ENCODE data around the gene IFT80. TPM values are rescaled to one million over a fixed set of nuclear protein-coding genes. Genes with fewer than 3 reads are reported as not detected.

The IFT80 gene
- polyA plus RNA-seq (2013, experiment 1 of 2) = 18.4 TPM
- polyA plus RNA-seq (2013, experiment 2 of 2) = 24.5 TPM

DNA sequence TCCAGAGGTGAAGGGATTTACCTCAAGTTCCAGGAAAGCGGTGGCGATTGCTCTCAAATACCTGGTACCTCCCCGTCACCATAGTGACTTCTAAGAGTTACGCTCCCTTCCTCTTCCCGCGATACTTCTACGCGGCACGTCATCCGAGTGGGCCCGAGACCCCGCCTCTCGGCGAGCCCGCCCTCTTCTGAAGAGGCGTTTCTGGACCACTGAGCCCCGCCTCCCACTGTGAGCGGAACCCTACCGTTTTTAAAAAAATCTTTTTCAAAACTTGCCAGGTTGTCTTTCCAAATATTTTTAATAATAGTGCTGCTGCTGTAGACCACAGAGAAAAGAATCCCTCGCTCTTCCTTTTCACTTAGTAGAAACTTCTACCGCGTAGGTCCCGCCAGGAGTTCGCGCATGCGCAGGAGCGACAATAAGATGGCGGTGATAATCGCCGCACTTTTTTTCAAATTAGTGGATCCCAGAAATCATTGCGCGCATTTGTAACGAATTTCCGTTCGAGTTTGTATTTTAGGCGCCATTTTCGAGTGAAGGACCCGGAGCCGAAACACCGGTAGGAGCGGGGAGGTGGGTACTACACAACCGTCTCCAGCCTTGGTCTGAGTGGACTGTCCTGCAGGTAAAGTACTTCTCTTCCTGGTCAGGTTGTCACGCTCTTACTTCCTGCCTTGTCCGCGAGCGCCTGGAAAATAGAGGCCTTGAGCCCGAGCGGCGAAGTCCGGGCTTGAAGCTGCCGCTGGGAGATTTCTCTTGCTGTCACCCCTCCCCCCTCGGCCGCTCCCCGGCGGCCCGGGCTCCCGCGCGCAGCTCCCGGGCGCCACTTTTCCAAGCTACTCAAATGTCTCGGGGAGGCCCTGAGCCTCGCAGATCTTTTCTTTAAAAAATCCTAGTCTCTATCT, at the start of gene IFT80, which contains the start of gene SMC4:
IFT80 (minus strand) TSS at position 101 of the 905 bp plus-strand sequence. CDS start 14,625 bp downstream, outside the sequence.
SMC4 (plus strand) TSS at position 526 of the 905 bp plus-strand sequence. CDS start 1,177 bp downstream, outside the sequence.
- Histone ChIP-seq H3K27ac (ENCODE audit: low read depth, low read length) (peak within 1 kb of the TSS; percentile 98), H3K27me3 (ENCODE audit: insufficient read depth, low read length) (no peaks in the 10 kb centered on the region), H3K4me3 (ENCODE audit: low read length) (peak within 1 kb of the TSS; percentile 91), H3K9me3 (ENCODE audit: insufficient read depth, low read depth, low read length) (no peaks in the 10 kb centered on the region), H3K9ac (ENCODE audit: low read depth, low read length) (peak within 1 kb of the TSS; percentile 96), H3K36me3 (ENCODE audit: insufficient read depth, low read length) (peaks cover 26% of the 10 kb centered on the region), H3K4me1 (ENCODE audit: insufficient read depth, low read length) (peaks cover 40% of the 10 kb centered on the region)
- WGBS = under 1% methylated on average over 63 of the region's 63 CpGs

DNA sequence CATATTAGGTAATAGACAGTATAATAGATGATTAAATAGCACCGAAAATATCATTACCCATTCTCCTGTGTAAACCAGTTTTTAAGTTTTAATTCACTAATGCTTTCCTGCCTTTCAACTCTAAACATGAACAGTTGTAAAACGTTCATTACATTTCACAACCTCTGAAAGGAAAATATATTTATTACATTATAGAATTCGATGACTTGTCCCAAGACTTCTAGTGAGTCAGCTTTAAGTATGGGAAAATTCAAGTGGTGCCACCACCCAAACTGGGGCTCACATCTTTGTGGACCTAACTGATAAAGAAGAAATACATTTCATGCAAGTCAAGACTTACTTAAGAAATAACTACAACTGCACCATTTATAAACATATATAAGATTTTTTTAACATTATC, 48.5 kb upstream of the IFT80 start:
- Histone ChIP-seq H3K36me3 (ENCODE audit: insufficient read depth, low read length) (peaks cover 54% of the 10 kb centered on the region), H3K9me3 (ENCODE audit: insufficient read depth, low read depth, low read length) (0 out of 2 replicates have a peak, but pooled peaks cover 5% of the 10 kb centered on the region), H3K4me3 (ENCODE audit: low read length) (peak overlapping the region; percentile 91), H3K27me3 (ENCODE audit: insufficient read depth, low read length) (no peaks in the 10 kb centered on the region), H3K27ac (ENCODE audit: low read depth, low read length) (no peak overlapping the region), H3K4me1 (ENCODE audit: insufficient read depth, low read length) (peaks cover 24% of the 10 kb centered on the region), H3K9ac (ENCODE audit: low read depth, low read length) (peak overlapping the region; percentile 92; the same call in 1 of the 2 replicates)
- 86% methylated on average over 2 of the region's 3 CpGs for WGBS

DNA sequence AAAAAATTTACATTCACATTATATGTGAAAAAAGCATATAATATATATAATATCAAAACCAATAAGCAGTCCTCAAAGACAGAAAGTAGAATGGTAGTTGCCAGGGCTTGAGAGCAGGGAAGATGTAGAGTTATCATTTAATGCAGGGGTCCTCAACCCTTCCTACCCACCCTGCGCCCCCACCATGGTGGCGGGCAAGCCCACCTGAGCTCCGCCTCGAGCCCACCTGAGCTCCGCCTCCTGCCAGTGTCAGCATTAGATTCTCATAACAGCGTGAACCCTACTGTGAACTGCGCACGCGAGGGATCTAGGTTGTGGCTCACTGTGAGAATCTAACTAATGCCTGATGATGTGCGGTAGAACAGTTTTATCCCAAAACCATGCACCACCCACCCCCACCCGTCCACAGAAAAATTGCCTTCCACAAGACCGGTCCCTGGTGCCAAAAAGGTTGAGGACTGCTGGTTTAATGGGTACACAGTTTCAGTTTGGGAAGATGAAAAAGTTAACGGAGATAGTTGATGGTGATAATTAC, 47.6 kb upstream of the IFT80 start:
- Histone ChIP-seq H3K36me3 (ENCODE audit: insufficient read depth, low read length) (peaks cover 64% of the 10 kb centered on the region), H3K27me3 (ENCODE audit: insufficient read depth, low read length) (no peaks in the 10 kb centered on the region), H3K9ac (ENCODE audit: low read depth, low read length) (no peak overlapping the region), H3K27ac (ENCODE audit: low read depth, low read length) (no peak overlapping the region), H3K4me3 (ENCODE audit: low read length) (peak overlapping the region; percentile 18), H3K4me1 (ENCODE audit: insufficient read depth, low read length) (peaks cover 24% of the 10 kb centered on the region), H3K9me3 (ENCODE audit: insufficient read depth, low read depth, low read length) (0 out of 2 replicates have a peak, but pooled peaks cover 5% of the 10 kb centered on the region)
- WGBS = 95% methylated on average over 11 of the region's 13 CpGs

DNA sequence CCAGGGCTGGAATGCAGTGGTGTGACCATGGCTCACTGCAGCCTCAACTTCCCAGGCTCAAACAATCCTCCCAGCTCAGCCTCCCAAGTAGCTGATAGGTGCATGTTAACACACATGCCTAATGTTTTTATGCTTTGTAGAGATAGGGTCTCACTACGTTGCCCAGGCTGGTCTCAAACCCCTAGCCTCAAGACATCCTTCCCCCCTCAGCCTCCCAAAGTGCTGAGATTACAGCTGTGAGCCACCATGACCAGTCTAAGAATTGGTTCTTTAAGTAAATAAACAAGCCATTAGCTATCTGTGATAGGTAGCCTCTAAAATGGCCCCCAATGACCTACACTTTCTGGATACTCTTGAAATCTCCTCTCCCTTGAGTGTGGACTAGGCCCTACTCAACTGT, 46.8 kb upstream of the IFT80 start:
- no peaks in the 10 kb centered on the region for H3K27me3 ChIP-seq (ENCODE audit: insufficient read depth, low read length)
- WGBS = no CpG with 5 or more reads among the region's 1 CpG
- H3K9ac ChIP-seq (ENCODE audit: low read depth, low read length) = no peak overlapping the region
- H3K9me3 ChIP-seq (ENCODE audit: insufficient read depth, low read depth, low read length) = 0 out of 2 replicates have a peak, but pooled peaks cover 5% of the 10 kb centered on the region
- H3K4me1 ChIP-seq (ENCODE audit: insufficient read depth, low read length) = peaks cover 24% of the 10 kb centered on the region
- H3K27ac ChIP-seq (ENCODE audit: low read depth, low read length) = no peak overlapping the region
- no peak overlapping the region for H3K4me3 ChIP-seq (ENCODE audit: low read length)
- H3K36me3 ChIP-seq (ENCODE audit: insufficient read depth, low read length) = peaks cover 68% of the 10 kb centered on the region

DNA sequence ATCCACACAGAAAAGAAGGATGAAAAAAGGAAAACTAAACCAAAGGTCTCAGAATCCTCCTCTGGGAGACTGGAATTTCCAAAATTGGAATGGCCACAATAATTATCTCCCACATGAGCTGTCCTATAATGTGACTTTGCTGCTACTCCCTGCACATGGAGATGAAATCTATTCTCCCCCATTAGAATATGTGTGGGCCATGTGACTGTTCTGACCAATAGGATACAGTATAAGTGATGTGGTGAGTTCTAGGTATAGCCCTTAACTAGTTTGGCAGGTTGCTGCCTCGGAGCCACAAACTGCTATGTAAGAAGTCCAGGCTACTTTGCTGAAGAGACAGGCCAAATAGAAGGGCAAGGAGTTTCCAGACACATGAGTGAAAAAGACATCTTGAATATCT, 45.4 kb upstream of the IFT80 start:
- 90% methylated on average over 1 of the region's 1 CpG for WGBS
- Histone ChIP-seq H3K27me3 (ENCODE audit: insufficient read depth, low read length) (no peaks in the 10 kb centered on the region), H3K9ac (ENCODE audit: low read depth, low read length) (no peak overlapping the region), H3K9me3 (ENCODE audit: insufficient read depth, low read depth, low read length) (0 out of 2 replicates have a peak, but pooled peaks cover 5% of the 10 kb centered on the region), H3K4me1 (ENCODE audit: insufficient read depth, low read length) (peaks cover 21% of the 10 kb centered on the region), H3K36me3 (ENCODE audit: insufficient read depth, low read length) (peaks cover 80% of the 10 kb centered on the region), H3K4me3 (ENCODE audit: low read length) (no peak overlapping the region), H3K27ac (ENCODE audit: low read depth, low read length) (no peak overlapping the region)

DNA sequence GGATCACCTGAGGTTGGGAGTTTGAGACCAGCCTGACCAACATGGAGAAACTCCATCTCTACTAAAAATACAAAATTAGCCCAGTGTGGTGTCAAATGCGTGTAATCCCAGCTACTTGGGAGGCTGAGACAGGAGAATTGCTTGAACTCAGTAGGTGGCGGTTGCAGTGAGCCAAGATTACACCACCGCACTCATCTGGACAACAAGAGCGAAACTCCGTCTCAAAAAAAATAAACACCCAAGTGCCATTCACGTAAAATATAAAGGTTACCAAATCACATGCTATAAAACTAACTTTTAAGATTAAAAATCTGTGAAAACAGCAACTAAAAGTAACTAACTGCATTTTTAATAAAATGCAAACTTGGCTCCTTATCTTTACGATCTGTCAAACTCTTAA, 41.7 kb upstream of the IFT80 start:
- H3K27ac ChIP-seq (ENCODE audit: low read depth, low read length) = no peak overlapping the region
- H3K36me3 ChIP-seq (ENCODE audit: insufficient read depth, low read length) = peaks cover 89% of the 10 kb centered on the region
- 93% methylated on average over 7 of the region's 7 CpGs for WGBS

DNA sequence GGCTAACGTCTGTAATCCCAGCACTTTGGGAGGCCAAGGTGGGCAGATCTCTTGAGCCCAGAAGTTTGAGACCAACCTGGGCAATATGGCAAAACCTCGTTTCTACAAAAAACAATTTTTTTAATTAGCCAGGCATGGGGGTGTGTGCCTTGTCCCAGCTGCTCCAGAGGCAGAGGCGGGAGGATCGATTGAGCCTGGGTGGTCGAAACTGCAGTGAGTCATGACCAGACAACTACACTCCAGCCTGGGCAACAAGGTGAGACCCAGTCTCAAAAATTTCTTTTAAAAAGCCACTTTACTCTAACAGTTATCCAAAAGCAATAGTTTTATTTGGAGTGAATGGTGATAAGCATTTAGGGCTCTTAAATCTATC, 38.0 kb upstream of the IFT80 start:
- WGBS = 93% methylated on average over 5 of the region's 5 CpGs

More for the DNA sequence above, 41.7 kb upstream of the IFT80 start:
- Histone ChIP-seq H3K9me3 (ENCODE audit: insufficient read depth, low read depth, low read length) (0 out of 2 replicates have a peak, but pooled peaks cover 5% of the 10 kb centered on the region), H3K4me3 (ENCODE audit: low read length) (no peak overlapping the region), H3K4me1 (ENCODE audit: insufficient read depth, low read length) (0 out of 2 replicates have a peak, but pooled peaks cover 4% of the 10 kb centered on the region), H3K9ac (ENCODE audit: low read depth, low read length) (no peak overlapping the region), H3K27me3 (ENCODE audit: insufficient read depth, low read length) (no peaks in the 10 kb centered on the region)

DNA sequence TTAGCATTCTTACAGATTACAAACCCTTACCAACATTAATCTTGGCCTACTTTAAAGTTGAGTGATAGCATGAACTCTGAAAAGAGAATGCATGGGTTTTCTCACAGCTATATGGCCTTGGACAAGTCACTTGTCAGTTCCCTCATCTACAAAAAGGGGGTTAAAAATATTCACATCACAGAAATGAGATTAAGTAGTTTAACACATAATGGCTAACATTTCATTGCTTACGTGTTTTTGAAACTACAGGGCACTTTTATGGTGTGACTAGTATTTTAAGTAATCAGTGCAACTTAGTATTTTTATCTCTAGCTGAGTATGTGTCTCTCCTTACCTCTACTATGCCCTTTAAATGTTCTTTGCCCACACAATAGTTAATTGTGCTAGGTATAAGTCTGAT, 36.7 kb upstream of the IFT80 start:
- Histone ChIP-seq H3K27ac (ENCODE audit: low read depth, low read length) (no peak overlapping the region), H3K4me3 (ENCODE audit: low read length) (no peak overlapping the region), H3K4me1 (ENCODE audit: insufficient read depth, low read length) (0 out of 2 replicates have a peak, but pooled peaks cover under 1% of the 10 kb centered on the region), H3K36me3 (ENCODE audit: insufficient read depth, low read length) (peaks cover 95% of the 10 kb centered on the region), H3K9ac (ENCODE audit: low read depth, low read length) (no peak overlapping the region), H3K27me3 (ENCODE audit: insufficient read depth, low read length) (no peaks in the 10 kb centered on the region), H3K9me3 (ENCODE audit: insufficient read depth, low read depth, low read length) (no peaks in the 10 kb centered on the region)
- no CpG with 5 or more reads among the region's 1 CpG for WGBS

More for the DNA sequence above, 38.0 kb upstream of the IFT80 start:
- Histone ChIP-seq H3K4me1 (ENCODE audit: insufficient read depth, low read length) (0 out of 2 replicates have a peak, but pooled peaks cover 4% of the 10 kb centered on the region), H3K27ac (ENCODE audit: low read depth, low read length) (no peak overlapping the region), H3K9me3 (ENCODE audit: insufficient read depth, low read depth, low read length) (no peaks in the 10 kb centered on the region), H3K27me3 (ENCODE audit: insufficient read depth, low read length) (no peaks in the 10 kb centered on the region), H3K4me3 (ENCODE audit: low read length) (no peak overlapping the region), H3K36me3 (ENCODE audit: insufficient read depth, low read length) (peaks cover 92% of the 10 kb centered on the region), H3K9ac (ENCODE audit: low read depth, low read length) (no peak overlapping the region)

DNA sequence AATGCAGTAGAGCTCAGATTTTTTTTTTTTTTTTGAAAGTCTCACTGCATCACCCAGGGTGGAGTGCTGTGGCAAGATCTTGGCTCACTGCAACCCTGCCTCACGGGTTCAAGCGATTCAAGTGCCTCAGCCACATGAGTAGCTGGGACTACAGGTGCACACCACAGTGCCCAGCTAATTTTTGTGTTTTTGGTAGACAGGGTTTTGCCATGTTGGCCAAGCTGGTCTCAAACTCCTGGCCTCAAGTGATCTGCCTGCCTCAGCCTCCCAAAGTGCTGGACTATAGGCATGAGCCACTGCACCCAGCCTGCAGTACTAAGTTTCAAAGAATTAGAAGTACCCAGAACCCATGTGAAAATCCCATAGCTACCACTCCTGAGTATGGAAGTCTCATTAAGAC, 36.1 kb upstream of the IFT80 start:
- Histone ChIP-seq H3K4me3 (ENCODE audit: low read length) (no peak overlapping the region), H3K9me3 (ENCODE audit: insufficient read depth, low read depth, low read length) (no peaks in the 10 kb centered on the region), H3K27me3 (ENCODE audit: insufficient read depth, low read length) (no peaks in the 10 kb centered on the region), H3K9ac (ENCODE audit: low read depth, low read length) (no peak overlapping the region), H3K4me1 (ENCODE audit: insufficient read depth, low read length) (no peaks in the 10 kb centered on the region), H3K27ac (ENCODE audit: low read depth, low read length) (no peak overlapping the region), H3K36me3 (ENCODE audit: insufficient read depth, low read length) (peaks cover 97% of the 10 kb centered on the region)
- 95% methylated on average over 2 of the region's 2 CpGs for WGBS

DNA sequence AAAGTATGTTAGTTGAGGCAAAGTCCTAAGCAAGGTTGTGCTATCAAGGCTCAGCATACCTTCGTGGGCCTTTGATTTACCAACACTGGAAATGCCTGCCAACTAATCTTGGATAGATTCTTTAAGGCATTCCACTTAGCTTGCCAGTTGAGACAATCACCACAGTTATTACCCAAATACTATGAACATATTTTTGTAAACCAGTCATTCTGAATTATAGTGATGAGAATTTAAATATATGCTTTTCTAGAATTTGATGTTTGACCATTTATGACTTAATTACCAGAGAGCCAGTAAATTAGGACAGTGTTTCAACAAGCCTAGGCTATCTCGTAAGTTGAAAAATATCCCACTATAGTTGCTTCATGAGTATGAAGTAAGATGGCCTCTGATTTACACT, 35.0 kb upstream of the IFT80 start:
- H3K36me3 ChIP-seq (ENCODE audit: insufficient read depth, low read length) = peaks cover 96% of the 10 kb centered on the region
- H3K4me1 ChIP-seq (ENCODE audit: insufficient read depth, low read length) = no peaks in the 10 kb centered on the region
- WGBS = 88% methylated on average over 1 of the region's 2 CpGs
- H3K9me3 ChIP-seq (ENCODE audit: insufficient read depth, low read depth, low read length) = no peaks in the 10 kb centered on the region
- no peak overlapping the region for H3K4me3 ChIP-seq (ENCODE audit: low read length)
- no peak overlapping the region for H3K9ac ChIP-seq (ENCODE audit: low read depth, low read length)
- H3K27ac ChIP-seq (ENCODE audit: low read depth, low read length) = no peak overlapping the region
- no peaks in the 10 kb centered on the region for H3K27me3 ChIP-seq (ENCODE audit: insufficient read depth, low read length)

DNA sequence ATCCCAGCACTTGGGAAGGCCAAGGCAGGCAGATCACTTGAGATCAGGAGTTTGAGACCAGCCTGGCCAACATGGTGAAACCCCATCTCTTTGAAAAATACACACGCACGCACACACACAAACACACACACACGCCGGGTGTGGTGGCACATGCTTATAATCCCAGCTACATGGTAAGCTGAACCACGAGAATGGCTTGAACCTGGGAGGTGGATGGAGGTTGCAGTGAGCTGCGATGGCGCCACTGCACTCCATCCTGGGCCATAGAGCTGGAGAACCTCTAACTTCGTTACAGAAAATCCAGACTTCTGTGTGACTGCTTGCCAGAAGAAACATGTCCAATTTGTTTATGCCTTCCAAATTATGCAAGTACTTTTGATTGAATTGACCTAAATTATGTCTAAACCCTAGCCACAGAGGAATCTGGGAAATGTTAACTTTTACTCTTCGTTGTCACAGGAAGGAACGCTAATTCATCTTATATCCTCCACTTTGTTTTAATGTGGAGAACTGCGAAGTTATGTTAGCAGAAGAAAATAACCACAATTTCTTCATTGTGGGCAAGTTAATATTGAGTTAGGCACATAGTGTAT, 28.9 kb upstream of the IFT80 start:
- H3K27ac ChIP-seq (ENCODE audit: low read depth, low read length) = no peak overlapping the region

More for the DNA sequence above, 28.9 kb upstream of the IFT80 start:
- Histone ChIP-seq H3K9me3 (ENCODE audit: insufficient read depth, low read depth, low read length) (no peaks in the 10 kb centered on the region), H3K36me3 (ENCODE audit: insufficient read depth, low read length) (peaks cover 99% of the 10 kb centered on the region), H3K27me3 (ENCODE audit: insufficient read depth, low read length) (no peaks in the 10 kb centered on the region), H3K4me1 (ENCODE audit: insufficient read depth, low read length) (no peaks in the 10 kb centered on the region), H3K4me3 (ENCODE audit: low read length) (no peak overlapping the region), H3K9ac (ENCODE audit: low read depth, low read length) (no peak overlapping the region)
- WGBS = over 99% methylated on average over 8 of the region's 11 CpGs
